Ureter (tissue), 1 donor: ENCODE results near the gene JPH3. TPM values are rescaled to one million over a fixed set of nuclear protein-coding genes. Genes with fewer than 3 reads are reported as not detected.
A peak's percentile ranks its signal among the peaks of the same experiment; 100 is the strongest.

ENCODE experiments used
- DNase-seq: peaks from one replicate; pipeline ENCODE4 v3.0.0-alpha.2; 2020; ENCODE audit warnings: low spot score
- total RNA-seq: library from RNA; stranded (reverse); gene quantifications from one replicate; pipeline ENCODE4 v1.2.4, GENCODE V29; 2023
- donor health status: DM: yes; HTN: yes; CAD: no.

Gene JPH3
- total RNA-seq, 1 donor from 2014 or later, result 0.91 TPM

- no peak for DNase-seq
Observed at GRCh38 chr16:87626905-87627304, 24.6 kb downstream of the JPH3 start.

GRCh38 chr16:87627542-87628245 lies 25.4 kb downstream of the JPH3 start:
- DNase-seq, result no peak

GRCh38 chr16:87628246-87628923 lies 26.1 kb downstream of the JPH3 start:
- DNase-seq, result no peak

- no peak for DNase-seq
Observed at GRCh38 chr16:87628940-87629339, 26.6 kb downstream of the JPH3 start.

DNA sequence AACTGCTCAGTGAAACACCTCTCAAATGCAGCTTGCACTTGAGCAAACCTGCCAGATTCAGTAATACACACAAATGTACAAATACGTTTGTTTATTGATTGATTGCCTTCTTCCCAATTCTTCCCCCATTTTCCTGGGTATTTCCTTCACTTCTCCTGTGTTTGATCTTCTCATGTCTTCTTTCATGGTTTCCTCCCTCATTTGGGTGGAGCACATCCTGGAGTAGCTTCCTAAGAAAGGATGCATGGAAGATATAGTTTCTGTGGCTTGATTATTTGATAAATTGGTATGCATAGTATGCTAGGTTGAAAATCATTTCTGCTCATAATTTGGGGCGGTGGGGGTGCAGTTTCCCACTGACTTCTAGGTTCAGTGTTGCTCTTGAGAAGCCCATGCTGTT lies 28.8 kb downstream of the JPH3 start:
- DNase-seq, result no peak

DNA sequence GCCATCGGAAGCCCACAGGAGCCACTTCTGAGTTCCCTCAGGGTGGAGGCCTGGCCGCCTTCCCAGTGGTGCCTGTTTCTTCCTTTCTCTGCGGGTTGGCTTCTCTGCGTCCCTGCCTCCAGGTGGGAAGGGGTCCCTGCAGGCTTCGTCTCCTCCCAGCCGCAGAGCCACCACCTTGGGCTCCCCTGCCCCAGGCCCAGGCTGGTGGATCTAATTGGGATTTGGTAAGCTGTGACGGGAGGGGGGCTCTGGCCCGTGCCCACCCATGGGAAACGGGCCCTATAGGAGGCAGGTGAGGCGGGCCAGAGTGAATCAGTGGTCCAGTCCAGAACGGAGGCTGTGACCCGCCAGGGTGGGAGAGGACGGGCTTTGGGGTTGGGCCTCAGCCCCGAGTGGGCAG lies 32.1 kb downstream of the JPH3 start:
- DNase-seq, result no peak

GRCh38 chr16:87635541-87636049 lies 33.3 kb downstream of the JPH3 start:
- DNase-seq, result peak; percentile 68

DNA sequence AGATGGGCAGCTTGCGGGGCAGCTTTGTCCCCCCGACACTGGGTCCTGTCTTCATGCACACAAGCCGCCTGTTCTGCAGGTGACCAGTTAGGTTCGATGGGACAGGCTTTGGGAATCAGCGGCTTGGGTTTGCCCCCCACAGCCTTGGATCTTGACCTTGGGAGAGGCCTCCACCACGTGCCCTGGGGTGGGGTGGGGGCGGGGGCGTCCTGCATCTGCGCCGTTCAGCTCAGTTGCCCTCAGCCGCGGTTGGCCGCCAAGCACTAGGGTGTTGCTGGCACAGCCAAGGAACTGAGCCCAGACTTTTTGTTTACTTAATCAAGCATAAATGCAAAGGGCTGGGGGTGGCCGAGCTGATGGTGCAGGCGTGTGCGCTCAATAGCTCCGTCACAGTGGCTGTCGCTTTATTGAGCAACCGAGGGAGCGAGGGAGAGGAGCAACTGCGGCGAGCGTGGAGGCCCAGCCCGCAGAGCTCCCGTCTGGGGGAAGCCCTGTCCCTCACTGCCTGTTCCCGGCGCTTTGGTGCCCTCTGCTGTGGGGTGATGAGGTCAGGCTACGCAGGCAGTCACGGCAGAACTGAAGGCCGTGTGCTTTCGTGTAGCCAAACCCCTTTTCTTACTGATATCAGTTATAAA lies 33.9 kb downstream of the JPH3 start:
- peak; percentile 89 for DNase-seq

- no peak for DNase-seq
Observed at GRCh38 chr16:87636741-87637140, 34.4 kb downstream of the JPH3 start.

DNA sequence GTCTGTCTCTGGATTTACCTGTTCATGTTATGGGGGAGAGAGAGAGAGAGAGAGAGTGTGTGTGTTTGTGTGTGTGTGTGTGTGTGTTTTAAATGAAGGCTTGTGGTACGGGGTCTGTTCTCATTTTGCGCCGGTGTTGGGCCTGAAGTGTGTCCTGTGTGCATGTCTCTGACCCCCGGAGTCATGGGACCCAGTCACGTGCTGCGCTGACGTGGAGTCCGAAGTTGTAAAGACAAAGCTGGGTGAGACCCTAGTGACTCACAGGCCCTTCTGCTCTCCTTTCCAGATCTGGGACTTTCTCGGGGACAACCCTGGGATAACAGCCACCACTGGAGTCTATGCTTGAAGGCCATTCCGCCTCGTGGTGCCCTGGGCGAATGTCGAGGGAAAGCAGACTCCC lies 35.0 kb downstream of the JPH3 start:
- no peak for DNase-seq

- DNase-seq, result no peak
Observed at GRCh38 chr16:87638736-87639135, 36.4 kb downstream of the JPH3 start.

GRCh38 chr16:87641721-87642120 lies 39.4 kb downstream of the JPH3 start:
- DNase-seq, result no peak

- no peak for DNase-seq
Observed at GRCh38 chr16:87642491-87642890, 40.2 kb downstream of the JPH3 start.

DNA sequence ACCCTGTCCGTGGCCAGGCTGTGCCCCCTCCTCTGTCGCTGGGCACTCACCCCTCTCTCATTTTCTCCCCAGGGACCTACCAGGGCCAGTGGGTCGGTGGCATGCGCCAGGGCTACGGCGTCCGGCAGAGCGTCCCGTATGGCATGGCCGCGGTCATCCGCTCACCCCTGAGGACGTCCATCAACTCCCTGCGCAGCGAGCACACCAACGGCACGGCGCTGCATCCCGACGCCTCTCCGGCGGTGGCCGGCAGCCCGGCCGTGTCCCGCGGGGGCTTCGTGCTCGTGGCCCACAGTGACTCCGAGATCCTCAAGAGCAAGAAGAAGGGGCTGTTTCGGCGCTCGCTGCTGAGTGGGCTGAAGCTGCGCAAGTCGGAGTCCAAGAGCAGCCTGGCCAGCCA lies 41.9 kb downstream of the JPH3 start:
- no peak for DNase-seq

DNA sequence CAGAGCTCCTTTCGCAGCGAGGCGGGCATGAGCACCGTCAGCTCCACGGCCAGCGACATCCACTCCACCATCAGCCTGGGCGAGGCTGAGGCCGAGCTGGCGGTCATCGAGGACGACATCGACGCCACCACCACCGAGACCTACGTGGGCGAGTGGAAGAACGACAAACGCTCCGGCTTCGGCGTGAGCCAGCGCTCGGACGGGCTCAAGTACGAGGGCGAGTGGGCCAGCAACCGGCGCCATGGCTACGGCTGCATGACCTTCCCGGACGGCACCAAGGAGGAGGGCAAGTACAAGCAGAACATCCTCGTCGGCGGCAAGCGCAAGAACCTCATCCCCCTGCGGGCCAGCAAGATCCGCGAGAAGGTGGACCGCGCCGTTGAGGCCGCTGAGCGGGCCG lies 42.3 kb downstream of the JPH3 start:
- DNase-seq, result no peak

- no peak for DNase-seq
Observed at GRCh38 chr16:87645802-87646201, 43.5 kb downstream of the JPH3 start.

DNA sequence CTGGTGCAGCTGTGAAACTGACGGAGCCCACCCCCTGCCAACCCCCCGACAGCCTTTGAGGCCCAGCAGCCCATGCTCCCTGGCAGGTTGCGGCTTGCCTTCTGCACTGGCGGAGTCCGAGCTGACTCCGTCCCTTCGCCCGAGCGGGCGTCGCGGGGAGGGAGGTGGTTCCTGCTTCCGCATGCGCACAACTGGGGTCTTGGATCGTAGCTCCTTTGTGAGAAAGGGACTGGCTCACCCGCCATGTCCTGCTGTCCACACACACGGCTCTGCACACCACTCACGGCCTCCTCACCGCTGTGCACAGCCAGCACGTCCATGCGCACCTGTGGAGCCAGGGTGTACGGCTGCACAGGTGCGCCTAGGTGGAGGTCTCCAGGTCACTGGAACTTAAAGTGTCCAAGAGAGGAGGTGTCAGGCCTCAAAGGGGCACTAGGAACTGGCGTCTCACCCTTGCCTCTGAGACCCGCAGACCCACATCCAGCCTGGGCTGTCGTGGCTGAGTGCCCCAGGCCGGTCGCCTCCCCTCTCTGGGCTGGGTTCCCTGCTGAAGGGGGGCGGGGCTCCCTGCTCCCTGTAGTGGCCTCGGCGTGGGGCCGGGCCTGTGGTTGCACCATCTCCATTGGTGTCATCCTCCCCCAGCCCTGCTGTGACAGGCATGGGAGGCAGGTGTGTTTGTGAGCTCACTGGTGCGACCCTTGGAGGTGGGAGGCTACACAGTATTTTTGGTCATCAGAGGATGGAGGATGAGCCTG lies 45.3 kb downstream of the JPH3 start:
- DNase-seq, result no peak

- no peak for DNase-seq
Observed at GRCh38 chr16:87648236-87648635, 45.9 kb downstream of the JPH3 start.

DNA sequence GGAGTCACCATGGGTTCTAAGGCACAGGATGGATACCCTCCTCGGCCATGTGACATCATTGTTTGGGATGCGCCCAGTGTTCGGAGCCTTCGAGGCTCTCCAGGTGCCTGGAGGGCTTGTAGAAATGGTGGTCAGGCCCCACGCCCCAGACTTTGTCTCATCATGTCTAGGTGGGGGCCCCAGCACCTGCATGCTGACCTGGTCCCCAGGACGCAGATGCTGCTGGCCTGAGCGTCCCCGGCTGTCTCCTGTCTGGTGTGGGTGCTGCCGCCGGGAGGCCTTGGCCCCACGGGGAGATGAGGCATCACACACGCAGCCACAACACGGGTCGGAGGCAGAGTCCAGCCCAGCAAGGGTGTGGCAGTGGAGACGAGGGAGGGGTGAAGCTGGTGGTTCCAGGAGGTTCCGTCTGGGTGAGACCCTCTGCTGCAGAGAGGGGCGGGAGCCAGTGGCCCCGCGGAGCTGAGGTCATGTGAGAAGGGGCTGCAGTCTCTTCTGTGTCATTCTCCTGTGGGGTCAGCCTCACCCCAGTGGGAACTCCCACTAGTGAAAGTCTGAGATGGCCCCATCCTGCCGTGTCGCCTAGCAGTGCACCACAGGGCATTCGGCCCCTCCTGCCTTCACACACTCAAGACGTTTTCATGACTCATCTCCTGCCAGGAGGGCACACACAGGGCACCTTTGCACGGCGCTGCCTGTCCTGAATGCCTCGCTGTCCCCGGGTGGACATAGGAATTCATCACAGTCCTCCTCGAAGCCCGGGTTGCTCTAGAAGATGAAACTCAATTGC lies 46.6 kb downstream of the JPH3 start:
- no peak for DNase-seq

DNA sequence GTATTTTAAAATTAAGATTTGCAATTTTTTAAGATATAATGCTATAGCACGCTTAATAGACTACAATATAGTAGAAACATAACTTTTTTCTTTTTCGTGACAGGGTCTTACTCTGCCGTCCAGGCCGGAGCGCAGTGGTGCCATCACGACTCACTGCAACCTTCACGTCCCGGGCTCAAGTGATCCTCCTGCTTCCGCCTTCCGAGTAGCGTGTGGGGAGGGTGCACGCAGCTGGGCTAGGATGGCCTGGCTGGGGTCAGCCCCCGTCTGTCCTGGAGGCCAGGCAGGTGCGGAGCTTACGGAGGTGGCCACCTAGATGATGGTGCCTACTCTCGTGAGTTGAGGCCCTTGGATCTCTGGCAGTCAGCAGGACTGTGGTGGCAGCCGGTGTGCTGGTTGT lies 50.1 kb downstream of the JPH3 start:
- DNase-seq, result no peak

DNA sequence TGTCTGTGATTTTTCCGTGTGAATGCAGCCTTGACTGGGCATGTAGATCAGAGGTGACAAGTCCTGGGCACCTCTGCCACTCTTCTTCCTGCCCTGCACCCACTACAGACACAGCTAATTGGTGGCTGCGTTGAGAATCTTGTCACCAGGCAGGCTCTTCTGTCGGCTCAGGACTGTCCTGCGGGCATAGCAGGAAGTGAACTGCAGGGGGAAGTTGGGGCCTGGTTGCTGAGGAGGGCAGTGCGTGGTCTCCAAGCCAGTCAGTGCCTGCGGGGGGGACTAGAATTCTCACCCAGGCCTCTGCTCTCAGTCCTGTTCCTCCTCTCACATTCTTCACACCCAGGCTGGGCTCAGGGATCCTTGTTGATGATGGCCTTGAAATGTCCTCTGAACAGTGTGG lies 50.5 kb downstream of the JPH3 start:
- no peak for DNase-seq
